Endodermal cell (in vitro differentiated cells): ENCODE measurements around the gene CELF2. TPM values are rescaled to one million over a fixed set of nuclear protein-coding genes. Genes with fewer than 3 reads are reported as not detected.

Source experiments
- DNase-seq: peaks from one replicate; pipeline ENCODE4 v3.0.0-alpha.2; 2017
- H3K27ac ChIP-seq: 2 replicates; pipeline ENCODE4 v1.5.1; 2013; ENCODE audit warnings: mild to moderate bottlenecking, low read depth, low read length, moderate library complexity
- H3K27me3 ChIP-seq: 2 replicates; pipeline ENCODE4 v1.6.1; 2013; ENCODE audit warnings: mild to moderate bottlenecking, low read length, moderate library complexity; ENCODE audit not compliant: insufficient read depth, control insufficient read depth, poor library complexity, severe bottlenecking
- H3K36me3 ChIP-seq: 2 replicates; pipeline ENCODE4 v1.7.0; 2013; ENCODE audit warnings: mild to moderate bottlenecking, low read length, moderate library complexity; ENCODE audit not compliant: control insufficient read depth, insufficient read depth
- H3K4me1 ChIP-seq: one replicate; pipeline ENCODE4 v1.7.0; 2013; ENCODE audit warnings: low read length; ENCODE audit not compliant: control insufficient read depth, insufficient read depth
- H3K4me3 ChIP-seq: 2 replicates; pipeline ENCODE4 v1.5.1; 2013; ENCODE audit warnings: mild to moderate bottlenecking, low read length, moderate library complexity
- H3K9ac ChIP-seq: 2 replicates; pipeline ENCODE4 v1.6.1; 2013; ENCODE audit warnings: mild to moderate bottlenecking, low read length, moderate library complexity; ENCODE audit not compliant: poor library complexity, severe bottlenecking; ENCODE audit errors: extremely low read depth
- H3K9me3 ChIP-seq: 2 replicates; pipeline ENCODE4 v1.6.1; 2013; ENCODE audit warnings: mild to moderate bottlenecking, low read length, moderate library complexity; ENCODE audit not compliant: control insufficient read depth
- H3K27ac Mint-ChIP-seq: 2 replicates; pipeline ENCODE4 v1.8.0; 2020; ENCODE audit warnings: mixed read lengths
- H3K27me3 Mint-ChIP-seq: 2 replicates; pipeline ENCODE4 v1.8.0; 2021; ENCODE audit warnings: mild to moderate bottlenecking, mixed read lengths; ENCODE audit not compliant: insufficient read depth
- H3K36me3 Mint-ChIP-seq: 2 replicates; pipeline ENCODE4 v1.8.0; 2020; ENCODE audit warnings: low read depth, mixed read lengths
- H3K4me1 Mint-ChIP-seq: 2 replicates; pipeline ENCODE4 v1.8.0; 2020; ENCODE audit warnings: mixed read lengths
- H3K4me3 Mint-ChIP-seq: 2 replicates; pipeline ENCODE4 v1.8.0; 2020; ENCODE audit warnings: mild to moderate bottlenecking, moderate library complexity, mixed read lengths
- H3K9me3 Mint-ChIP-seq: 2 replicates; pipeline ENCODE4 v1.8.0; 2020; ENCODE audit warnings: mild to moderate bottlenecking, mixed read lengths
- CTCF ChIP-seq: fragments of 200-600 bp; sonication (generic); conservative IDR thresholded peaks from 2 replicates; pipeline ENCODE4 v1.5.0; 2021; ENCODE audit warnings: antibody characterized with exemption, mild to moderate bottlenecking
- WGBS, 2 experiments: methylation state at CpG; one replicate each; pipeline versions ENCODE4 v1.1.5 to v1.1.7; 2013; ENCODE audit warnings: missing lambda C conversion rate in 2 of 2, mixed read lengths in 1 of 2; ENCODE audit not compliant: insufficient coverage in 1 of 2, insufficient read length in 1 of 2; 5-methylcytosine and 5-hydroxymethylcytosine counted together
- total RNA-seq, 2 donors: library from RNA; stranded (reverse); fragmentation: NEBNext Ultra II Directional in 1 of 2; extraction: Animal tissue kit (Norgen Biotek cat#: 25700) in 1 of 2; gene quantifications; 2 replicates in 1 of 2; 3 replicates in 1 of 2; pipeline ENCODE4 v1.2.1, GENCODE V29; 2021

Gene CELF2
- total RNA-seq, 2 donors from 2014 or later, result 79.9 to 96.1 TPM

GRCh38 chr10:11170574-11170973 is 152.9 kb downstream of the CELF2 start:
- Histone ChIP-seq H3K9ac (no peak overlapping the region), H3K36me3 (peaks cover 52% of the 10 kb centered on the region), H3K27me3 (no peaks in the 10 kb centered on the region), H3K27ac (no peak overlapping the region), H3K4me3 (no peak overlapping the region), H3K9me3 (no peaks in the 10 kb centered on the region), H3K4me1 (peaks cover 4% of the 10 kb centered on the region)
- TF ChIP-seq CTCF, result no peak
- peaks cover 24% of the 10 kb centered on the region for H3K36me3 Mint-ChIP-seq
- H3K4me3 Mint-ChIP-seq, result no peak overlapping the region
- whole genome bisulfite sequencing, 2 experiments, result 96 to 100% methylated on average over 4 to 8 of the region's 8 CpGs
- H3K4me1 Mint-ChIP-seq, result peaks cover 11% of the 10 kb centered on the region
- DNase-seq, result no peak
- no peak overlapping the region for H3K27ac Mint-ChIP-seq
- peaks cover 1% of the 10 kb centered on the region for H3K27me3 Mint-ChIP-seq
- no peaks in the 10 kb centered on the region for H3K9me3 Mint-ChIP-seq

- Mint-ChIP-seq H3K9me3 (no peaks in the 10 kb centered on the region), H3K27ac (no peak overlapping the region), H3K4me1 (peaks cover 9% of the 10 kb centered on the region), H3K4me3 (no peak overlapping the region), H3K36me3 (peaks cover 22% of the 10 kb centered on the region), H3K27me3 (no peaks in the 10 kb centered on the region)
- Histone ChIP-seq H3K36me3 (peaks cover 50% of the 10 kb centered on the region), H3K9me3 (no peaks in the 10 kb centered on the region), H3K27ac (no peak overlapping the region), H3K4me3 (no peak overlapping the region), H3K9ac (no peak overlapping the region), H3K4me1 (no peaks in the 10 kb centered on the region), H3K27me3 (no peaks in the 10 kb centered on the region)
- TF ChIP-seq CTCF, result no peak
- no peak for DNase-seq
- 94 to 97% methylated on average over 6 to 8 of the region's 8 CpGs for WGBS, 2 experiments
These were observed 153.6 kb downstream of the CELF2 start for GRCh38 chr10:11170993-11171851.

- Mint-ChIP-seq H3K27ac (no peak overlapping the region), H3K36me3 (peaks cover 12% of the 10 kb centered on the region), H3K27me3 (no peaks in the 10 kb centered on the region), H3K9me3 (no peaks in the 10 kb centered on the region), H3K4me3 (no peak overlapping the region), H3K4me1 (peaks cover 22% of the 10 kb centered on the region)
- H3K4me1 ChIP-seq, result peaks cover 14% of the 10 kb centered on the region
- H3K9ac ChIP-seq, result no peak overlapping the region
- H3K36me3 ChIP-seq, result peaks cover 39% of the 10 kb centered on the region
- no peak overlapping the region for H3K27ac ChIP-seq
- no peak for TF ChIP-seq CTCF
- WGBS, 2 experiments, result 94 to 100% methylated on average over 2 to 5 of the region's 5 CpGs
- no peak overlapping the region for H3K4me3 ChIP-seq
- no peaks in the 10 kb centered on the region for H3K9me3 ChIP-seq
- no peaks in the 10 kb centered on the region for H3K27me3 ChIP-seq
- peak; percentile 26 for DNase-seq
These were observed 155.4 kb downstream of the CELF2 start for GRCh38 chr10:11173042-11173441.
